Measurements from ENCODE around the gene SLC10A7.

SLC10A7 gene
- long read RNA-seq, donor 1, partial matches to known transcripts = 5 of 6 reads
- long read RNA-seq, donor 1, other reads (novel, unspliced or antisense) = 0 of 6 reads
- long read RNA-seq, donor 2, partial matches to known transcripts = 0 of 2 reads
- long read RNA-seq, donor 2, other reads (novel, unspliced or antisense) = 0 of 2 reads
- long read RNA-seq, donor 3, partial matches to known transcripts = 0 of 3 reads
- long read RNA-seq, donor 3, other reads (novel, unspliced or antisense) = 0 of 3 reads
- long read RNA-seq, donor 4 = 0 reads
- long read RNA-seq, donor 5, partial matches to known transcripts = 0 of 2 reads
- long read RNA-seq, donor 5, other reads (novel, unspliced or antisense) = 0 of 2 reads
- long read RNA-seq, donor 6 = 0 reads
- long read RNA-seq, donor 7, partial matches to known transcripts = 0 of 1 reads
- long read RNA-seq, donor 7, other reads (novel, unspliced or antisense) = 0 of 1 reads
- long read RNA-seq, donor 8 = 0 reads

- peak; percentile 89 for DNase-seq
These were observed at the start of gene SLC10A7 for GRCh38 chr4:146521541-146522097. TSS of gene SLC10A7 (minus strand) at chr4:146521940. CDS start at chr4:146521717, 223 bp downstream.

- DNase-seq = no peak
These were observed 45.7 kb upstream of the SLC10A7 start for GRCh38 chr4:146567396-146567795.

- DNase-seq = no peak
These were observed 42.8 kb upstream of the SLC10A7 start for GRCh38 chr4:146564492-146564891.

GRCh38 chr4:146550161-146550560 lies 28.4 kb upstream of the SLC10A7 start:
- DNase-seq = no peak

- DNase-seq = no peak
These were observed 26.7 kb upstream of the SLC10A7 start for GRCh38 chr4:146548443-146548842.

- no peak for DNase-seq
These were observed 23.4 kb upstream of the SLC10A7 start for GRCh38 chr4:146545102-146545501.

GRCh38 chr4:146534178-146534577 lies 12.4 kb upstream of the SLC10A7 start:
- DNase-seq = no peak

- DNase-seq = no peak
These were observed 4.0 kb upstream of the SLC10A7 start for GRCh38 chr4:146525754-146526153.

GRCh38 chr4:146524663-146525062 lies 2.9 kb upstream of the SLC10A7 start:
- no peak for DNase-seq

GRCh38 chr4:146522869-146523205 lies 1.1 kb upstream of the SLC10A7 start:
- no peak for DNase-seq

GRCh38 chr4:146522098-146522868 lies 543 bp upstream of the SLC10A7 start:
- peak; percentile 92 for DNase-seq

- peak; percentile 65 for DNase-seq
These were observed 722 bp downstream of the SLC10A7 start for GRCh38 chr4:146520896-146521540.

GRCh38 chr4:146514651-146515357 lies 6.9 kb downstream of the SLC10A7 start:
- no peak for DNase-seq

- no peak for DNase-seq
These were observed 8.2 kb downstream of the SLC10A7 start for GRCh38 chr4:146513548-146513947.

- no peak for DNase-seq
These were observed 10.4 kb downstream of the SLC10A7 start for GRCh38 chr4:146511381-146511780.

GRCh38 chr4:146510942-146511341 lies 10.8 kb downstream of the SLC10A7 start:
- DNase-seq = no peak

GRCh38 chr4:146508229-146508939 lies 13.4 kb downstream of the SLC10A7 start:
- no peak for DNase-seq

- no peak for DNase-seq
These were observed 14.1 kb downstream of the SLC10A7 start for GRCh38 chr4:146507632-146508031.

- no peak for DNase-seq
These were observed 15.5 kb downstream of the SLC10A7 start for GRCh38 chr4:146506272-146506671.

GRCh38 chr4:146500216-146500615 lies 21.5 kb downstream of the SLC10A7 start:
- DNase-seq = no peak

- no peak for DNase-seq
These were observed 23.4 kb downstream of the SLC10A7 start for GRCh38 chr4:146498291-146498690.
